ENCODE measurements around the gene WDR27. TPM values are rescaled to one million over a fixed set of nuclear protein-coding genes. Genes with fewer than 3 reads are reported as not detected.

WDR27 gene
- total and polyA plus RNA-seq, 11 donors: 2.2 to 12.3 (median 5.7) TPM

DNA sequence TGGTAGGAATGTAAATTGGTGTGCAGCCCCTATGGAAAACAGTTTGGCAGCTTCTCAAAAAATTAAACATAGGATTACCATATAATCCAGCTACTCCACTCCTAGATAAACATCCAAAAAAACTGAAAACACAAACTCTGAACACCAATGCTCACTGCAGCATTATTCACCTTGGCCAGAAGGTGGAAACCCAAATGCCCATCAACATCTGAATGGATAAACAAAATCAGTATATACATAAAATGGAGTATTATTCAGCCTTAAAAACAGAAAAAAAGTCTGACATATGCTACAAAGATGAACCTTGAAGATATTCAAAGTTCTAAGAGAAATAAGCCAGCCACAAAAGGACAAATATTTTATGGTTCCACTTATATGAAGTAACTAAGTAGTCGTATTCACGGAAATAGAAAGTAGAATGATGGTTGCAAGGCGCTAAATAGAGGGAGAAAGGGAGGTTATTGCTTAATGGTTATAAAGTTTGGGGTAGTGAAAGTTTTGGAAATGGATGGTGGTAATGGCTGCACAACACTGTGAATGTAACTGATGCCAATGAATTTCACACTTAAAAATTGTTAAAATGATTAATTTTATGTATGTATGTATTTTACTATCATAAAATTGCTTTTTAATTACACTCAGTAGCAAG is 18.5 kb upstream of the WDR27 start:
- WGBS, 4 donors: 89 to 96% (median 93%) methylated on average over 3 of the region's 3 CpGs
- ATAC-seq: no peak
- no peaks in the 10 kb centered on the region for H3K27me3 ChIP-seq
- no peak overlapping the region for H3K4me3 ChIP-seq
- TF ChIP-seq, protein P1, sequence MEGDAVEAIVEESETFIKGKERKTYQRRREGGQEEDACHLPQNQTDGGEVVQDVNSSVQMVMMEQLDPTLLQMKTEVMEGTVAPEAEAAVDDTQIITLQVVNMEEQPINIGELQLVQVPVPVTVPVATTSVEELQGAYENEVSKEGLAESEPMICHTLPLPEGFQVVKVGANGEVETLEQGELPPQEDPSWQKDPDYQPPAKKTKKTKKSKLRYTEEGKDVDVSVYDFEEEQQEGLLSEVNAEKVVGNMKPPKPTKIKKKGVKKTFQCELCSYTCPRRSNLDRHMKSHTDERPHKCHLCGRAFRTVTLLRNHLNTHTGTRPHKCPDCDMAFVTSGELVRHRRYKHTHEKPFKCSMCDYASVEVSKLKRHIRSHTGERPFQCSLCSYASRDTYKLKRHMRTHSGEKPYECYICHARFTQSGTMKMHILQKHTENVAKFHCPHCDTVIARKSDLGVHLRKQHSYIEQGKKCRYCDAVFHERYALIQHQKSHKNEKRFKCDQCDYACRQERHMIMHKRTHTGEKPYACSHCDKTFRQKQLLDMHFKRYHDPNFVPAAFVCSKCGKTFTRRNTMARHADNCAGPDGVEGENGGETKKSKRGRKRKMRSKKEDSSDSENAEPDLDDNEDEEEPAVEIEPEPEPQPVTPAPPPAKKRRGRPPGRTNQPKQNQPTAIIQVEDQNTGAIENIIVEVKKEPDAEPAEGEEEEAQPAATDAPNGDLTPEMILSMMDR (IDR thresholded peaks at IDR 0.05): no peak
- H3K27ac ChIP-seq: no peak overlapping the region
- DNase-seq: no peak
- no peaks in the 10 kb centered on the region for H3K9me3 ChIP-seq
- intact Hi-C loops (cut with DNase I): loop anchor here in 1 of 10 donors (10.0 kb wide), 1 partner anchor 834 kb away; the partner anchor contains the start of genes PSMB1 and TBP
- peaks cover 0 to 40% (median 20%) of the 10 kb centered on the region in 9 donors for H3K36me3 ChIP-seq
- H3K4me1 ChIP-seq: peaks cover 0 to 36% (median 20%) of the 10 kb centered on the region in 12 donors

DNA sequence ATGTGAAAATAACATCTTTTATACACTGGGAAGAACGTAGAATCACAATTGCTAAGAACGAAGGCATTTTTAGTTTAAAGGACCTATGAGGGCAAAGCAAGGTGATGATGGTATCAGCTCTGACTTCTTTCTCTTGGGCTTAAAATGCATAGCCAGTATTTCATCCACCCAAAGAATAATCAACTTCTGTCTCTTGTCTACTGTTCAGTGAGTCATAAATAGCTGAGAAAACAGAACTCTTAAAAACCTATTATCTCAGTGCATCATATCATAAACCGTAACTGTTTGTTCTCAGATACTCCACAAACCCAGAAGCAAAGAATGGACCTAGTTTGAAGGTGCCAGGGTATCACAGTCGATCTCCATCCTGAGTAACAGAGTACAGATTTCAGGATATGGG is 17.3 kb upstream of the WDR27 start:
- Histone ChIP-seq H3K27me3 (no peaks in the 10 kb centered on the region), H3K4me3 (no peak overlapping the region), H3K4me1 (peaks cover 0 to 29% (median 16%) of the 10 kb centered on the region in 12 donors), H3K27ac (no peak overlapping the region), H3K9me3 (no peaks in the 10 kb centered on the region), H3K36me3 (peaks cover 0 to 52% (median 32%) of the 10 kb centered on the region in 9 donors)
- DNase-seq (no peak), ATAC-seq (no peak)
- TF ChIP-seq POLR2A (IDR thresholded peaks at IDR 0.05): no peak
- TF ChIP-seq, protein P1 (IDR thresholded peaks at IDR 0.05): no peak
- 83 to 89% (median 87%) methylated on average over 4 of the region's 4 CpGs for WGBS, 4 donors
- intact Hi-C loops (cut with DNase I): no loop called here

DNA sequence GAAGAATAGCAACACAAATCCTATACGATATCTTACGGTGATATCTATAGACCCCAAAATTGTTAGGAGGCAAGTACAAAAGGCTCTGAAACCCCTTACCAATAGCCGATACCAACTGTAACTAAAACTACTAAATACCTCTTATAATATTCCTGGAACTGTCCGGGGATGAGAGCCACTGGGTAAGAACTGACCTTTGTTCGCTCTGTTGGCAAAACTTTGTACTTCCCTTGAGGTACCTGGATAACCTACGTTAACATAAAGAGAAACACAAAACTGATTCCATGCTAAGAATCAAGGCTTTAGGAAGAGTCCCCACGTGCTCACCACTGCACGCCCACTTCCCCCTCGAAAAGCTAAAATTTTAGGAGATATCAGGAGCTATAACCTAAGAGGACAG is 12.8 kb upstream of the WDR27 start:
- intact Hi-C loops (cut with DNase I): no loop called here
- H3K36me3 ChIP-seq: peaks cover 0 to 97% (median 76%) of the 10 kb centered on the region in 9 donors
- DNase-seq (no peak), ATAC-seq (no peak)
- H3K9me3 ChIP-seq: no peaks in the 10 kb centered on the region
- no peak overlapping the region for H3K27ac ChIP-seq
- no peak for TF ChIP-seq POLR2A (IDR thresholded peaks at IDR 0.05)
- TF ChIP-seq, protein P1 (IDR thresholded peaks at IDR 0.05): no peak
- H3K27me3 ChIP-seq: no peaks in the 10 kb centered on the region
- WGBS, 4 donors: 93 to 95% (median 94%) methylated on average over 9 of the region's 9 CpGs
- H3K4me3 ChIP-seq: no peak overlapping the region
- H3K4me1 ChIP-seq: peaks cover 0 to 3% (median 0%) of the 10 kb centered on the region in 12 donors

DNA sequence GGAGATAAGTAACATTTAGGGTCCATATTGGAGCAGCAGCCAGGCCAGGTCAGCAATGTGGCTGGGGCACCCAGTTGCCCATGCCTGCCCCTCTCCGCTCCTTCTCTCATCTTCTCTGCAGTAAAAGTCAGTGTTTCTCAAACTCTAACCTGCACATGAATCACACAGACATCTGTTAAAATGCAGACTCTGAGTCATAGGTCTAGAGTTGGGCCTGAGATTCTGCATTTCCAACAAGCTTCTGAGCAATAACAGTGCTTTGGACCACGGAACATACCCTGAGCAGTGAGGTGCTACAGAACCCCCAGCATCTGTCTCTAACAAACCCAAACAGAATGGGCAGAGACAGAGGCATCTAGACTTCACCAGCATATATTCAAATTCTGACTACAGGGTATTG is 12.3 kb upstream of the WDR27 start:
- peaks cover 0 to 98% (median 80%) of the 10 kb centered on the region in 9 donors for H3K36me3 ChIP-seq
- ATAC-seq: no peak
- H3K4me1 ChIP-seq: peaks cover 0 to 2% (median 0%) of the 10 kb centered on the region in 12 donors
- WGBS, 4 donors: 92 to 100% (median 97%) methylated on average over 2 of the region's 2 CpGs
- intact Hi-C loops (cut with DNase I): no loop called here
- H3K27ac ChIP-seq: no peak overlapping the region
- TF ChIP-seq, protein P1 (IDR thresholded peaks at IDR 0.05): no peak
- no peak for TF ChIP-seq POLR2A (IDR thresholded peaks at IDR 0.05)
- no peaks in the 10 kb centered on the region for H3K9me3 ChIP-seq
- no peak overlapping the region for H3K4me3 ChIP-seq
- H3K27me3 ChIP-seq: no peaks in the 10 kb centered on the region
- no peak for DNase-seq

Data from heart left ventricle (tissue), 16 donors.